Right lobe of liver (tissue), 6 donors: Measurements from ENCODE around the gene PSMB10. TPM values are rescaled to one million over a fixed set of nuclear protein-coding genes. Genes with fewer than 3 reads are reported as not detected.

Source experiments
- ATAC-seq, 4 donors: fragments of 200-7000 bp; cut with Tn5 transposase; one replicate each; pipeline ENCODE4 v1.9.1; 2020; ENCODE audit warnings: mild to moderate bottlenecking in 4 of 4, moderate library complexity in 4 of 4
- DNase-seq, 3 donors: peaks; one replicate each; pipeline ENCODE4 v3.0.0-alpha.2; 2020
- H3K27ac ChIP-seq, 3 donors: fragments of 200-600 bp; one replicate each; pipeline ENCODE4 v1.8.0; 2022
- H3K27me3 ChIP-seq, 2 donors: fragments of 200-600 bp; one replicate each; pipeline ENCODE4 v1.8.0; 2022
- H3K36me3 ChIP-seq, 4 donors: fragments of 200-600 bp; sonication (generic) in 1 of 4; one replicate each; pipeline versions ENCODE4 v1.5.1 to v1.8.0; 2017 to 2022; ENCODE audit warnings: control low read depth in 1 of 4
- H3K4me1 ChIP-seq, 4 donors: fragments of 200-600 bp; sonication (generic) in 1 of 4; one replicate each; pipeline versions ENCODE4 v1.5.1 to v1.8.0; 2017 to 2022; ENCODE audit warnings: control low read depth in 1 of 4
- H3K4me3 ChIP-seq, 3 donors: fragments of 200-600 bp; one replicate each; pipeline ENCODE4 v1.8.0; 2022
- H3K9me3 ChIP-seq, 4 donors: fragments of 200-600 bp; sonication (generic) in 1 of 4; one replicate each; pipeline versions ENCODE4 v1.5.1 to v1.8.0; 2017 to 2022; ENCODE audit warnings: control low read depth in 1 of 4
- POLR2A ChIP-seq: fragments of 450-650 bp; IDR thresholded peaks from one replicate; pipeline ENCODE4 v1.6.1; 2017; ENCODE audit warnings: antibody characterized with exemption, mild to moderate bottlenecking
- WGBS: methylation state at CpG from one replicate; pipeline ENCODE4 v1.1.6; 2018; ENCODE audit warnings: low coverage, low lambda C conversion rate; ENCODE audit not compliant: insufficient coverage; ENCODE audit errors: missing lambda C conversion rate; 5-methylcytosine and 5-hydroxymethylcytosine counted together
- intact Hi-C, 2 donors: fragments of 100-400 bp; cut with DNase I; formaldehyde crosslinking; loops; one replicate each; pipeline versions ENCODE4 v1.11.2 to v1.14.1; 2022
- total RNA-seq, 6 experiments: library from RNA; depleted of rRNA in 2 of 6; stranded (reverse); fragments of >200 nt in 2 of 6; fragmentation: NEBNext Ultra II Directional in 3 of 6; extraction: Animal tissue kit (Norgen Biotek cat#: 25700) in 3 of 6; gene quantifications; one replicate each; pipeline versions ENCODE4 v1.1.0 to v1.2.4, GENCODE V29; 2016 to 2023
- TF ChIP-seq, protein P1 (sequence below), 4 donors: fragments of 200-600 bp in 3 of 4; fragments of 450-650 bp in 1 of 4; IDR thresholded peaks; one replicate each; pipeline versions ENCODE4 v1.5.1 to v1.8.0; 2016 to 2022; ENCODE audit warnings: antibody characterized with exemption in 4 of 4, mild to moderate bottlenecking in 2 of 4
- donor health status: DM: no; HTN: yes; CAD: no.
- donor health status: DM: no; HTN: no; CAD: no.
- donor health status: DM: no; HTN: no; CAD: no.
- donor health status: DM: no; HTN: yes; CAD: no.
- donor health status: DM: no; HTN: yes; CAD: no.

Gene PSMB10
- total RNA-seq, 6 experiments from 2014 or later = 19.0 to 39.6 (median 22.7) TPM

DNA sequence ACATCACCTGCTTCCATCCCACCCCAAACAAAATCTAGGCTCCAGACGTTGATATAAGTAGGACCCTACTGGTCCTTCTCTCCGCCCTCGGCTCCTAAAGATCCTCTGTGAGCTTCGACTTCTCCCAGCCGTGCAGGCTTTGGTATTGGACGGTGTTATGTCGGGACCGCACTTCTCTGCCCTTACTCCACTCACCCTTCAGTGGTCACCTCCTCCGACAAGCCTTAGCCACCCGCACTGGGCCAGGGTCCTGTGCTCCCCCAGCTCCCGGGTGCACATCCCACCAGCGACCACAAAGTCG lies 1.6 kb downstream of the PSMB10 start:
- intact Hi-C loops = no loop called here
- no peak for ATAC-seq
- peak overlapping the region in 1 of 3 donors; percentile 96 for H3K27ac ChIP-seq

DNA sequence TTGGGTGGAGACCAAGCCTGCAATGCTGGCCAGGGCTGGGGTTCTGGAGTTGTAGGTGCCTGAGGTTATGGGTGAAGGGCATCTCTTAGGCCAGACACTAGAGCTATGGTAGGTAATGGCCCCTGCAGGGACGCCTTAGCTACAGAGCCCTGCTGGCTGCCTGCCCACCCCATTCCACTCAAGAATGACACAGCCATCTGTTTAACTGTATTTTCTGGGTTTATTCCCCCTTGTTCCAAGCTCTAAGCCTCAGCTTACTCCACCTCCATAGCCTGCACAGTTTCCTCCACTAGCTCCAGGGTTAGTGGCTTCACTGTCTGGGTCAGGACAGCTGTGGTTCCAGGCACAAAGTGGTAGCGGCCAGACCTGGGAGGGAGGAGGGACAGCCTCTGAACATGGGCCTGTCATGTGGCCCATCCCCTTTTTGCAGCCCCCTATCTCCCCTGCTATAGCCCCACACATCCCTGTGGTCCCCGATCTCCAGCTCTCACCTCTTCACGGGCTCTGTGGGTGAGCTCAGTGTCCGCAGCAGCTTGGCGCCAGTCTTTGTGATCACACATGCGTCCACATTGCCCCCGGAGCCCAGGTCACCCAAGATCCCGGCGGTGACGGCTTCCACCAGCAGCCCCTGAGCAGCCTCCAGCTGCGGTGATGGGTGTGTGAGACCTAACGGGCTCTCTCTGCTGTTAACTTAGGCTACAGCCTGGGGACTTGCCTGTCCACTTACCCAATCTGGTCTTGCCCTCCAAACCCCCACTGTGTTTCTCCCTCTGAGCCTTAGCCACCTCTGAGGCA lies 2.1 kb downstream of the PSMB10 start:
- intact Hi-C loops = no loop called here
- no peak overlapping the region for H3K27ac ChIP-seq
- ATAC-seq (no peak), DNase-seq (peak in 1 of 3 donors; percentile 57)
- peaks cover 0 to 20% (median 3%) of the 10 kb centered on the region in 4 donors for H3K4me1 ChIP-seq
- H3K9me3 ChIP-seq = no peaks in the 10 kb centered on the region
- H3K4me3 ChIP-seq = no peak overlapping the region
- H3K36me3 ChIP-seq = peaks cover 0 to 4% (median 0%) of the 10 kb centered on the region in 4 donors
- 77% methylated on average over 5 of the region's 13 CpGs for WGBS
- TF ChIP-seq POLR2A = no peak
- TF ChIP-seq, protein P1, sequence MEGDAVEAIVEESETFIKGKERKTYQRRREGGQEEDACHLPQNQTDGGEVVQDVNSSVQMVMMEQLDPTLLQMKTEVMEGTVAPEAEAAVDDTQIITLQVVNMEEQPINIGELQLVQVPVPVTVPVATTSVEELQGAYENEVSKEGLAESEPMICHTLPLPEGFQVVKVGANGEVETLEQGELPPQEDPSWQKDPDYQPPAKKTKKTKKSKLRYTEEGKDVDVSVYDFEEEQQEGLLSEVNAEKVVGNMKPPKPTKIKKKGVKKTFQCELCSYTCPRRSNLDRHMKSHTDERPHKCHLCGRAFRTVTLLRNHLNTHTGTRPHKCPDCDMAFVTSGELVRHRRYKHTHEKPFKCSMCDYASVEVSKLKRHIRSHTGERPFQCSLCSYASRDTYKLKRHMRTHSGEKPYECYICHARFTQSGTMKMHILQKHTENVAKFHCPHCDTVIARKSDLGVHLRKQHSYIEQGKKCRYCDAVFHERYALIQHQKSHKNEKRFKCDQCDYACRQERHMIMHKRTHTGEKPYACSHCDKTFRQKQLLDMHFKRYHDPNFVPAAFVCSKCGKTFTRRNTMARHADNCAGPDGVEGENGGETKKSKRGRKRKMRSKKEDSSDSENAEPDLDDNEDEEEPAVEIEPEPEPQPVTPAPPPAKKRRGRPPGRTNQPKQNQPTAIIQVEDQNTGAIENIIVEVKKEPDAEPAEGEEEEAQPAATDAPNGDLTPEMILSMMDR (IDR thresholded peaks at IDR 0.05) = no peak
- H3K27me3 ChIP-seq = no peaks in the 10 kb centered on the region

More for the DNA sequence above, 1.6 kb downstream of the PSMB10 start:
- H3K36me3 ChIP-seq = peaks cover 0 to 4% (median 0%) of the 10 kb centered on the region in 4 donors
- 34% methylated on average over 12 of the region's 13 CpGs for WGBS
- H3K27me3 ChIP-seq = no peaks in the 10 kb centered on the region
- H3K4me3 ChIP-seq = peak overlapping the region; percentile 83 to 97 (median 92)
- peaks cover 0 to 25% (median 3%) of the 10 kb centered on the region in 4 donors for H3K4me1 ChIP-seq
- no peaks in the 10 kb centered on the region for H3K9me3 ChIP-seq
- DNase-seq = no peak
- no peak for TF ChIP-seq POLR2A
- TF ChIP-seq, protein P1 (IDR thresholded peaks at IDR 0.05) = no peak

DNA sequence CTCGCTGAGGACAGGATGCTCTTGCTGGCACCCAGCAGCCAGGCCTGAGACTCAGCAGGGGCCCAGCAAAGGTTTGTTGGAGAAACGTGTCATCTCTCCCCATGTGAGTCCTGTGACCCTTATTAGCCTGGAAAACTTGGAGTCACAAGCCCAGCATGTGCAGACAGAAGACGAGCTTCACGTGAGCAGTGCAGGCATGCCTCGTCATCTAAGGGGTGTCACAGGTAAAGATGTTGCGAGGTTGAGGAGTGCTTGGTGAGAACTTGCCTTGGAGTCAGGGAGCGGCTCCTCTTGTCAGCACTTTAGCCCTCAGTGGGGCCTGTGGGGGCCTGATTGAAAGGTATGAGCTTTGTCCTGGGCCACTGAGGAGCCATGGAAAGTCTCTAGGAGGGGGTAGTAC lies 2.8 kb downstream of the PSMB10 start:
- Histone ChIP-seq H3K9me3 (no peaks in the 10 kb centered on the region), H3K27me3 (no peaks in the 10 kb centered on the region), H3K27ac (no peak overlapping the region), H3K4me1 (peaks cover 0 to 19% (median 3%) of the 10 kb centered on the region in 4 donors), H3K36me3 (peaks cover 0 to 4% (median 0%) of the 10 kb centered on the region in 4 donors), H3K4me3 (no peak overlapping the region)
- DNase-seq (peak in 1 of 3 donors; percentile 37), ATAC-seq (no peak)
- WGBS = 68% methylated on average over 2 of the region's 7 CpGs
- no peak for TF ChIP-seq POLR2A
- TF ChIP-seq, protein P1 (IDR thresholded peaks at IDR 0.05) = no peak
- intact Hi-C loops = no loop called here

DNA sequence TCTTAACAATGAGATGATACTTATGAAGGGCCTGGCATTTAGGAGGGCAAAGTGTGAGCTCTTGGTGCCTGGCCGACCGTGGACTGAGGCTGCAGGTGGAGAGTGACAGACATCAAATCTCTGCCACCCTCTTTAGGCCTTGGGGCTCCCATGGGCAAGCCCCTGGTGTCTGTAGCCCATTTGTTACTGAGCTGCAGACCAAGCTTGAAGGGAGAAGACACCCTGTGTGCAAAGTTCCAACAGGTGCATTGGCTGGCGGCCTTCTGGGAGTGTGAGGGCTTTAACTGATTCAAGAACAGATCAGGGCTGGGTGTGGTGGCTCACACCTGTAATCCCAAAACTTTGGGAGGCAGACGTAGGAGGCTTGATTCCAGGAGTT lies 4.2 kb downstream of the PSMB10 start:
- TF ChIP-seq POLR2A = no peak
- TF ChIP-seq, protein P1 (IDR thresholded peaks at IDR 0.05) = no peak
- Histone ChIP-seq H3K27me3 (no peaks in the 10 kb centered on the region), H3K4me3 (no peak overlapping the region), H3K36me3 (peaks cover 0 to 4% (median under 1%) of the 10 kb centered on the region in 4 donors), H3K27ac (no peak overlapping the region), H3K4me1 (peaks cover 0 to 15% (median 3%) of the 10 kb centered on the region in 4 donors), H3K9me3 (no peaks in the 10 kb centered on the region)
- no CpG with 5 or more reads among the region's 4 CpGs for WGBS
- intact Hi-C loops = no loop called here
- ATAC-seq = no peak
- DNase-seq = no peak
